ENCODE measurements around the gene LIPC.

GRCh38 chr15:58588096-58588495 lies 156.3 kb downstream of the LIPC start:
- TF ChIP-seq POLR2A (IDR thresholded peaks at IDR 0.05; ENCODE audit: low read length) (no peak), GATA1 (IDR thresholded peaks at IDR 0.05; ENCODE audit: low read depth, low read length) (no peak)

All from erythroblast (primary cell).